ENCODE data around the gene AKR1B15.

The AKR1B15 gene

GRCh38 chr7:134546955-134547354 lies 2.0 kb upstream of the AKR1B15 start:
- no peak for TF ChIP-seq CTCF (IDR thresholded peaks at IDR 0.05; ENCODE audit: insufficient read depth, low read depth, low read length, missing control alignments)
- peak; percentile 68 for DNase-seq (ENCODE audit: low read depth)
- H3K4me3 ChIP-seq (ENCODE audit: low read length), result peak overlapping the region; percentile 49

GRCh38 chr7:134547397-134548054 lies 1.4 kb upstream of the AKR1B15 start:
- TF ChIP-seq CTCF (IDR thresholded peaks at IDR 0.05; ENCODE audit: insufficient read depth, low read depth, low read length, missing control alignments), result peak; percentile 92
- peak; percentile 82 for DNase-seq (ENCODE audit: low read depth)
- peak overlapping the region; percentile 49 for H3K4me3 ChIP-seq (ENCODE audit: low read length)

GRCh38 chr7:134549366-134549765 lies 456 bp downstream of the AKR1B15 start:
- no peak for TF ChIP-seq CTCF (IDR thresholded peaks at IDR 0.05; ENCODE audit: insufficient read depth, low read depth, low read length, missing control alignments)
- no peak overlapping the region for H3K4me3 ChIP-seq (ENCODE audit: low read length)
- no peak for DNase-seq (ENCODE audit: low read depth)

GRCh38 chr7:134552105-134552504 lies 3.2 kb downstream of the AKR1B15 start:
- no peak for TF ChIP-seq CTCF (IDR thresholded peaks at IDR 0.05; ENCODE audit: insufficient read depth, low read depth, low read length, missing control alignments)
- no peak for DNase-seq (ENCODE audit: low read depth)
- no peak overlapping the region for H3K4me3 ChIP-seq (ENCODE audit: low read length)

GRCh38 chr7:134553976-134554375 lies 5.1 kb downstream of the AKR1B15 start:
- peak; percentile 46 for DNase-seq (ENCODE audit: low read depth)
- TF ChIP-seq CTCF (IDR thresholded peaks at IDR 0.05; ENCODE audit: insufficient read depth, low read depth, low read length, missing control alignments), result peak; percentile 50
- H3K4me3 ChIP-seq (ENCODE audit: low read length), result no peak overlapping the region

GRCh38 chr7:134554417-134554966 lies 5.6 kb downstream of the AKR1B15 start:
- no peak for DNase-seq (ENCODE audit: low read depth)
- no peak overlapping the region for H3K4me3 ChIP-seq (ENCODE audit: low read length)
- no peak for TF ChIP-seq CTCF (IDR thresholded peaks at IDR 0.05; ENCODE audit: insufficient read depth, low read depth, low read length, missing control alignments)

GRCh38 chr7:134557391-134557790 lies 8.5 kb downstream of the AKR1B15 start:
- no peak overlapping the region for H3K4me3 ChIP-seq (ENCODE audit: low read length)
- DNase-seq (ENCODE audit: low read depth), result no peak
- no peak for TF ChIP-seq CTCF (IDR thresholded peaks at IDR 0.05; ENCODE audit: insufficient read depth, low read depth, low read length, missing control alignments)
